ENCODE data around the gene NCKAP5L. TPM values are rescaled to one million over a fixed set of nuclear protein-coding genes. Genes with fewer than 3 reads are reported as not detected.

Gene NCKAP5L
- total and polyA plus RNA-seq, 2 donors from 2014 or later = 7.2 to 20.6 TPM

GRCh38 chr12:49854976-49855375 lies 26.8 kb upstream of the NCKAP5L start:
- Histone ChIP-seq H3K4me1 (ENCODE audit: control insufficient read depth in 2 of 3, insufficient read depth in 2 of 3, low read depth in 1 of 3, low read length in 3 of 3) (no peaks in the 10 kb centered on the region), H3K9me3 (ENCODE audit: control insufficient read depth in 2 of 3, insufficient read depth in 1 of 3, low read length in 3 of 3) (no peaks in the 10 kb centered on the region), H3K4me3 (ENCODE audit: low read length in 3 of 3) (no peak overlapping the region), H3K9ac (ENCODE audit: low read length in 3 of 3) (no peak overlapping the region), H3K36me3 (ENCODE audit: control insufficient read depth in 2 of 3, insufficient read depth in 3 of 3, low read length in 3 of 3) (no peaks in the 10 kb centered on the region), H3K27me3 (ENCODE audit: control insufficient read depth, insufficient read depth, low read length) (no peaks in the 10 kb centered on the region), H3K27ac (ENCODE audit: low read depth in 2 of 2, low read length in 2 of 2) (no peak overlapping the region)
- FAIRE-seq (no peak), DNase-seq (no peak)
- TF ChIP-seq, protein P1, sequence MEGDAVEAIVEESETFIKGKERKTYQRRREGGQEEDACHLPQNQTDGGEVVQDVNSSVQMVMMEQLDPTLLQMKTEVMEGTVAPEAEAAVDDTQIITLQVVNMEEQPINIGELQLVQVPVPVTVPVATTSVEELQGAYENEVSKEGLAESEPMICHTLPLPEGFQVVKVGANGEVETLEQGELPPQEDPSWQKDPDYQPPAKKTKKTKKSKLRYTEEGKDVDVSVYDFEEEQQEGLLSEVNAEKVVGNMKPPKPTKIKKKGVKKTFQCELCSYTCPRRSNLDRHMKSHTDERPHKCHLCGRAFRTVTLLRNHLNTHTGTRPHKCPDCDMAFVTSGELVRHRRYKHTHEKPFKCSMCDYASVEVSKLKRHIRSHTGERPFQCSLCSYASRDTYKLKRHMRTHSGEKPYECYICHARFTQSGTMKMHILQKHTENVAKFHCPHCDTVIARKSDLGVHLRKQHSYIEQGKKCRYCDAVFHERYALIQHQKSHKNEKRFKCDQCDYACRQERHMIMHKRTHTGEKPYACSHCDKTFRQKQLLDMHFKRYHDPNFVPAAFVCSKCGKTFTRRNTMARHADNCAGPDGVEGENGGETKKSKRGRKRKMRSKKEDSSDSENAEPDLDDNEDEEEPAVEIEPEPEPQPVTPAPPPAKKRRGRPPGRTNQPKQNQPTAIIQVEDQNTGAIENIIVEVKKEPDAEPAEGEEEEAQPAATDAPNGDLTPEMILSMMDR (IDR thresholded peaks at IDR 0.05; ENCODE audit: borderline replicate concordance, extremely low read depth, insufficient read depth) = no peak
- intact Hi-C loops (cut with DNase I) = no loop called here

GRCh38 chr12:49853671-49854070 lies 25.5 kb upstream of the NCKAP5L start:
- H3K27me3 ChIP-seq (ENCODE audit: control insufficient read depth, insufficient read depth, low read length) = no peaks in the 10 kb centered on the region
- no peaks in the 10 kb centered on the region for H3K4me1 ChIP-seq (ENCODE audit: control insufficient read depth in 2 of 3, insufficient read depth in 2 of 3, low read depth in 1 of 3, low read length in 3 of 3)
- DNase-seq (no peak), FAIRE-seq (no peak)
- no peak overlapping the region for H3K9ac ChIP-seq (ENCODE audit: low read length in 3 of 3)
- intact Hi-C loops (cut with DNase I) = no loop called here
- no peaks in the 10 kb centered on the region for H3K36me3 ChIP-seq (ENCODE audit: control insufficient read depth in 2 of 3, insufficient read depth in 3 of 3, low read length in 3 of 3)
- H3K4me3 ChIP-seq (ENCODE audit: low read length in 3 of 3) = no peak overlapping the region
- H3K27ac ChIP-seq (ENCODE audit: low read depth in 2 of 2, low read length in 2 of 2) = no peak overlapping the region
- H3K9me3 ChIP-seq (ENCODE audit: control insufficient read depth in 2 of 3, insufficient read depth in 1 of 3, low read length in 3 of 3) = no peaks in the 10 kb centered on the region
- TF ChIP-seq, protein P1 (IDR thresholded peaks at IDR 0.05; ENCODE audit: borderline replicate concordance, extremely low read depth, insufficient read depth) = no peak

- no peak overlapping the region for H3K4me3 ChIP-seq (ENCODE audit: low read length in 3 of 3)
- H3K36me3 ChIP-seq (ENCODE audit: control insufficient read depth in 2 of 3, insufficient read depth in 3 of 3, low read length in 3 of 3) = no peaks in the 10 kb centered on the region
- FAIRE-seq = no peak
- H3K27me3 ChIP-seq (ENCODE audit: control insufficient read depth, insufficient read depth, low read length) = no peaks in the 10 kb centered on the region
- no peak overlapping the region for H3K27ac ChIP-seq (ENCODE audit: low read depth in 2 of 2, low read length in 2 of 2)
- H3K4me1 ChIP-seq (ENCODE audit: control insufficient read depth in 2 of 3, insufficient read depth in 2 of 3, low read depth in 1 of 3, low read length in 3 of 3) = peaks cover 0 to 3% (median 0%) of the 10 kb centered on the region in 3 donors
- TF ChIP-seq, protein P1 (IDR thresholded peaks at IDR 0.05; ENCODE audit: borderline replicate concordance, extremely low read depth, insufficient read depth) = no peak
- no peak for DNase-seq
- intact Hi-C loops (cut with DNase I) = no loop called here
- no peaks in the 10 kb centered on the region for H3K9me3 ChIP-seq (ENCODE audit: control insufficient read depth in 2 of 3, insufficient read depth in 1 of 3, low read length in 3 of 3)
- no peak overlapping the region for H3K9ac ChIP-seq (ENCODE audit: low read length in 3 of 3)
These were observed 18.9 kb upstream of the NCKAP5L start for GRCh38 chr12:49847161-49847560.

DNA sequence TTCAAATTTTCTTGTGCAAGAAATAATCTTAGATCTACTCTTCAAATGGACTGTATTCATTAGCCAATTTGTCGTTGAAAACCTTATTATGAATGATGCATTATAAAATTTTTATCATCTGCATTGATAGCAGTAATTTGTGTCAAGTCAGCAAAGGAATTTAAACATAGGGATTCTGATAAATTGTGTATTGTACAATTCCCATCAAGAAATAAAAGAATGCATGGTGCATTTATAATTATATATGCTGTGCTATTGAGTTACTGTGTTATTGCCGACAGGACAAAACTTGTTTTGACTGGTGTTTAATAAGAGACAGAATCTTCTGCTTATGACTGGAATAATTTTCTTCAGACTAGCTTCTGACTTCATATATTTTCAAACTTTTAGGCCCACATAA lies 17.8 kb upstream of the NCKAP5L start:
- DNase-seq (no peak), FAIRE-seq (no peak)
- no peaks in the 10 kb centered on the region for H3K36me3 ChIP-seq (ENCODE audit: control insufficient read depth in 2 of 3, insufficient read depth in 3 of 3, low read length in 3 of 3)
- no peak overlapping the region for H3K27ac ChIP-seq (ENCODE audit: low read depth in 2 of 2, low read length in 2 of 2)
- H3K9me3 ChIP-seq (ENCODE audit: control insufficient read depth in 2 of 3, insufficient read depth in 1 of 3, low read length in 3 of 3) = no peaks in the 10 kb centered on the region
- no peak overlapping the region for H3K4me3 ChIP-seq (ENCODE audit: low read length in 3 of 3)
- peaks cover 4 to 7% (median 5%) of the 10 kb centered on the region in 3 donors for H3K4me1 ChIP-seq (ENCODE audit: control insufficient read depth in 2 of 3, insufficient read depth in 2 of 3, low read depth in 1 of 3, low read length in 3 of 3)
- intact Hi-C loops (cut with DNase I) = no loop called here
- TF ChIP-seq, protein P1 (IDR thresholded peaks at IDR 0.05; ENCODE audit: borderline replicate concordance, extremely low read depth, insufficient read depth) = no peak
- H3K9ac ChIP-seq (ENCODE audit: low read length in 3 of 3) = no peak overlapping the region
- no peaks in the 10 kb centered on the region for H3K27me3 ChIP-seq (ENCODE audit: control insufficient read depth, insufficient read depth, low read length)
